ENCODE data around the gene TXLNG. TPM values are rescaled to one million over a fixed set of nuclear protein-coding genes. Genes with fewer than 3 reads are reported as not detected.

The TXLNG gene
- total and polyA plus RNA-seq, 3 donors from 2014 or later, result 9.2 to 14.0 (median 13.7) TPM

DNA sequence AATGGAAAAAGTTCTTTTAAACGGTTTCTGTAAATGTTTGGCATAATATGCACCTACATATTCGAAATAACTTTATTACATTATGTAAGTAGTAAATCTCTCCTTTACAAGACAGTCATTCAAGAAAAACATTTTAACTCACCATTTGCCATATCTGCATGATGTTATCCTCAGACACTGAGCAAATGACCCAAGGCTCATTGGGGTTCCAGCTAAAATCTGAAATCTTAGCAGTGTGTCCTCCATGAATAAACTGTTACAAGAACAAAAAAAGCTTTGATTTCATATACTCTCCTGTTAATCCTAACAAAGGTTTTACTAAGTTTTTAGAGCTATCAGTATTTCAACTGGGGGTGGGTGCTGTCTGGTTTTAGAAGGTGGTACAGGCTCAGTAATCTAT, 59.4 kb downstream of the TXLNG start:
- H3K4me1 ChIP-seq, result no peaks in the 10 kb centered on the region
- no peaks in the 10 kb centered on the region for H3K36me3 ChIP-seq (ENCODE audit: low read depth, missing control alignments)
- no peak overlapping the region for H3K4me3 ChIP-seq
- intact Hi-C loops (cut with DNase I; ENCODE audit: low total_unique reads), result no loop called here
- no peak for DNase-seq
- TF ChIP-seq POLR2A (IDR thresholded peaks at IDR 0.05), result no peak
- TF ChIP-seq, protein P1, sequence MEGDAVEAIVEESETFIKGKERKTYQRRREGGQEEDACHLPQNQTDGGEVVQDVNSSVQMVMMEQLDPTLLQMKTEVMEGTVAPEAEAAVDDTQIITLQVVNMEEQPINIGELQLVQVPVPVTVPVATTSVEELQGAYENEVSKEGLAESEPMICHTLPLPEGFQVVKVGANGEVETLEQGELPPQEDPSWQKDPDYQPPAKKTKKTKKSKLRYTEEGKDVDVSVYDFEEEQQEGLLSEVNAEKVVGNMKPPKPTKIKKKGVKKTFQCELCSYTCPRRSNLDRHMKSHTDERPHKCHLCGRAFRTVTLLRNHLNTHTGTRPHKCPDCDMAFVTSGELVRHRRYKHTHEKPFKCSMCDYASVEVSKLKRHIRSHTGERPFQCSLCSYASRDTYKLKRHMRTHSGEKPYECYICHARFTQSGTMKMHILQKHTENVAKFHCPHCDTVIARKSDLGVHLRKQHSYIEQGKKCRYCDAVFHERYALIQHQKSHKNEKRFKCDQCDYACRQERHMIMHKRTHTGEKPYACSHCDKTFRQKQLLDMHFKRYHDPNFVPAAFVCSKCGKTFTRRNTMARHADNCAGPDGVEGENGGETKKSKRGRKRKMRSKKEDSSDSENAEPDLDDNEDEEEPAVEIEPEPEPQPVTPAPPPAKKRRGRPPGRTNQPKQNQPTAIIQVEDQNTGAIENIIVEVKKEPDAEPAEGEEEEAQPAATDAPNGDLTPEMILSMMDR (IDR thresholded peaks at IDR 0.05), result no peak
- H3K27me3 ChIP-seq, result no peaks in the 10 kb centered on the region
- H3K9me3 ChIP-seq, result no peaks in the 10 kb centered on the region
- 70 to 71% methylated on average over 2 of the region's 2 CpGs for WGBS, 2 donors
- H3K27ac ChIP-seq, result no peak overlapping the region

DNA sequence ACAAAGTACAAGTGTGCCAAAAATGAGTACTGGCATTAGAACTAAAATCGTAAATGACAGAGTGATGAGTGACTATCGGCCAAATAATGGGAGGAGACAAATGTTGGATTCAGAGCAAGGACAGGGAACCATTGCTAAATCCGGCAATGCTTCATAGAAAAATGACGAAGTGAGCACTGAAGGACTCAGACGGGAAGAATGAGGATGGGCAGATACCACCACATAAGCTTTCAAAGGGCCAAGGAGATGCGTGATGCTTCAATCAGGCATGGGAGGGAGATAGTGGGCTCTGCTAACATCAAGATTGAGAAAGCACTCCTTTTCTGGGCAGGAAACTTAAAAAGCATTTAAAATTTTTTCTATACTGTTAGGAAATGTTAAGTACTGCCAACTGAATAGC, 62.3 kb downstream of the TXLNG start:
- Histone ChIP-seq H3K9me3 (no peaks in the 10 kb centered on the region), H3K4me1 (no peaks in the 10 kb centered on the region), H3K4me3 (no peak overlapping the region), H3K27me3 (no peaks in the 10 kb centered on the region), H3K27ac (no peak overlapping the region), H3K36me3 (ENCODE audit: low read depth, missing control alignments) (no peaks in the 10 kb centered on the region)
- TF ChIP-seq, protein P1 (IDR thresholded peaks at IDR 0.05), result no peak
- TF ChIP-seq POLR2A (IDR thresholded peaks at IDR 0.05), result no peak
- intact Hi-C loops (cut with DNase I; ENCODE audit: low total_unique reads), result no loop called here
- no peak for DNase-seq
- WGBS, 2 donors, result 45 to 60% methylated on average over 6 of the region's 6 CpGs

- intact Hi-C loops (cut with DNase I; ENCODE audit: low total_unique reads), result no loop called here
- no peaks in the 10 kb centered on the region for H3K27me3 ChIP-seq
- 50% methylated on average over 1 of the region's 1 CpG for WGBS, 2 donors
- no peak for TF ChIP-seq POLR2A (IDR thresholded peaks at IDR 0.05)
- no peaks in the 10 kb centered on the region for H3K9me3 ChIP-seq
- no peak for DNase-seq
- H3K27ac ChIP-seq, result no peak overlapping the region
- H3K4me1 ChIP-seq, result no peaks in the 10 kb centered on the region
- no peak overlapping the region for H3K4me3 ChIP-seq
- no peaks in the 10 kb centered on the region for H3K36me3 ChIP-seq (ENCODE audit: low read depth, missing control alignments)
These were observed 65.2 kb downstream of the TXLNG start for GRCh38 chrX:16851421-16851820.

DNA sequence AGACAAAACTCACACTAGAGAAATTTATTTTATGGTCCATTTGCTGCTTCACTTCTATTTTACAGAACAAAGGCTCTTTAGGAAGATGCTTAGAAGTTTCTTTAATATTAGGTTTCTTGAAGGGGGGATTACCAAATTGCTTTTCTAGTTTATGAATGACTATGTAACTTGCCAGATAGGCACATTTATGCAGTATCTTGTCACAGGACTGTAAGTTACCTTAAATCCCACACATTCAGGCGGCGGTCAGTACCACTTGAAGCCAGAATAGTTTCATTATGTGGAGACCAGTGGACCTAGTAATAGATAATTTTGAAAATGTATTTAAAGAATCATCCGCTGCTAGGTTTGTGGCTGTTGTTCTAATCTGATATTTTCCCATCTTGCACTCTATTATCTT, 65.6 kb downstream of the TXLNG start:
- DNase-seq, result no peak
- no peak overlapping the region for H3K27ac ChIP-seq
- 44 to 88% methylated on average over 3 of the region's 3 CpGs for WGBS, 2 donors
- no peaks in the 10 kb centered on the region for H3K4me1 ChIP-seq
- no peaks in the 10 kb centered on the region for H3K27me3 ChIP-seq
- TF ChIP-seq, protein P1 (IDR thresholded peaks at IDR 0.05), result no peak
- no peak for TF ChIP-seq POLR2A (IDR thresholded peaks at IDR 0.05)
- H3K4me3 ChIP-seq, result no peak overlapping the region
- no peaks in the 10 kb centered on the region for H3K9me3 ChIP-seq
- intact Hi-C loops (cut with DNase I; ENCODE audit: low total_unique reads), result no loop called here
- no peaks in the 10 kb centered on the region for H3K36me3 ChIP-seq (ENCODE audit: low read depth, missing control alignments)

DNA sequence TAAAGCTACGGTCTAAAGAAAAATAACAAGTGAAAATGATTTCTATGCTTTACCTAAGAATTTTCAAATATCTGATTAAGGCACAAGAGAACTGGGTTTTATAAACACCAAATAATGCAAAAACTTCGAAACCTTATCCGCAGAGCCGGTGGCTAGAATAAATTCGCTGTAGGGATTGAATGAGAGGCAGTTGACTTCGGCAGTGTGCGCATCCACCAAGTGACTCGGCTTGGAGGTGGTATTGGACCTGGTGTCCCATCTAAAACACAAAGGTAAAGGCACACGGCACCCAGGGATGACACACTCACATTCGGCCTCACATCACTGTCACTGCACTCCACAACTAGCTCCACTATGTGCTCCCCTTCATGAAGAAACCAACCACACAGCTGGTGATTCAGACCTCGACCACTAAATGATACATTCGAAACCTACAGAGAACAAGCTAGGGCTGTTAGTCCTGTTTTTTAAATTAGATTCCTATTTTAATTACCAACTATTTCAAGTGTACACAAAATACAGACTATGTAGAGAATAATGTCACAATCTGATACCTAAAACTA, 66.4 kb downstream of the TXLNG start:
- H3K4me1 ChIP-seq, result peaks cover 3% of the 10 kb centered on the region
- TF ChIP-seq, protein P1 (IDR thresholded peaks at IDR 0.05), result no peak
- TF ChIP-seq POLR2A (IDR thresholded peaks at IDR 0.05), result no peak
- H3K9me3 ChIP-seq, result no peaks in the 10 kb centered on the region
- intact Hi-C loops (cut with DNase I; ENCODE audit: low total_unique reads), result no loop called here
- no peak overlapping the region for H3K4me3 ChIP-seq
- H3K36me3 ChIP-seq (ENCODE audit: low read depth, missing control alignments), result no peaks in the 10 kb centered on the region
- H3K27me3 ChIP-seq, result no peaks in the 10 kb centered on the region
- 78 to 96% methylated on average over 9 to 12 of the region's 12 CpGs for WGBS, 2 donors
- no peak for DNase-seq
- H3K27ac ChIP-seq, result no peak overlapping the region

Data from testis (tissue), 3 donors.